ENCODE data around the gene CD52. TPM values are rescaled to one million over a fixed set of nuclear protein-coding genes. Genes with fewer than 3 reads are reported as not detected.
A peak's percentile ranks its signal among the peaks of the same experiment; 100 is the strongest.

Gene CD52
- total RNA-seq, 1 experiment from 2014 or later: not detected

- POLR2A ChIA-PET (ENCODE audit: low non-redundant PET): no interaction called here
- Histone ChIP-seq H3K27me3 (replicated peaks; ENCODE audit: insufficient read depth, low read depth, low read length, poor library complexity) (no peaks in the 10 kb centered on the region), H3K9me3 (ENCODE audit: low read depth, low read length, poor library complexity, severe bottlenecking) (no peaks in the 10 kb centered on the region), H3K36me3 (ENCODE audit: insufficient read depth, low read length, poor library complexity, severe bottlenecking) (peaks cover 24% of the 10 kb centered on the region), H3K4me3 (ENCODE audit: low read depth, low read length, poor library complexity, severe bottlenecking) (peak overlapping the region; percentile 72), H3K27ac (ENCODE audit: low read depth, low read length, poor library complexity, severe bottlenecking) (peak overlapping the region; percentile 71), H3K4me1 (ENCODE audit: insufficient read depth, low read length, poor library complexity, severe bottlenecking) (peaks cover 52% of the 10 kb centered on the region)
- no TSS peak for BruUV-seq (replicated peaks)
- no peak for DNase-seq (ENCODE audit: low spot score)
- TF ChIP-seq CTCF (conservative IDR thresholded peaks at IDR 0.05; ENCODE audit: low read depth, low read length) (no peak), EZH2 (IDR thresholded peaks at IDR 0.05; ENCODE audit: borderline replicate concordance, low read depth, low read length, poor library complexity, severe bottlenecking) (no peak)
- CTCF ChIA-PET: interaction anchor here (0.5 to 1.4 kb wide), 5 partner anchors 21 to 169 kb away, joined by 3 to 6 read pairs (median 4); partner anchors contain the start of gene CEP85
- intact Hi-C loops (cut with micrococcal nuclease; ENCODE audit: unreplicated experiment): loop anchor here (5.0 kb wide), 1 partner anchor 42 kb away; no protein-coding TSS in a partner anchor
Observed at GRCh38 chr1:26278724-26279455, 38.9 kb upstream of the CD52 start.

DNA sequence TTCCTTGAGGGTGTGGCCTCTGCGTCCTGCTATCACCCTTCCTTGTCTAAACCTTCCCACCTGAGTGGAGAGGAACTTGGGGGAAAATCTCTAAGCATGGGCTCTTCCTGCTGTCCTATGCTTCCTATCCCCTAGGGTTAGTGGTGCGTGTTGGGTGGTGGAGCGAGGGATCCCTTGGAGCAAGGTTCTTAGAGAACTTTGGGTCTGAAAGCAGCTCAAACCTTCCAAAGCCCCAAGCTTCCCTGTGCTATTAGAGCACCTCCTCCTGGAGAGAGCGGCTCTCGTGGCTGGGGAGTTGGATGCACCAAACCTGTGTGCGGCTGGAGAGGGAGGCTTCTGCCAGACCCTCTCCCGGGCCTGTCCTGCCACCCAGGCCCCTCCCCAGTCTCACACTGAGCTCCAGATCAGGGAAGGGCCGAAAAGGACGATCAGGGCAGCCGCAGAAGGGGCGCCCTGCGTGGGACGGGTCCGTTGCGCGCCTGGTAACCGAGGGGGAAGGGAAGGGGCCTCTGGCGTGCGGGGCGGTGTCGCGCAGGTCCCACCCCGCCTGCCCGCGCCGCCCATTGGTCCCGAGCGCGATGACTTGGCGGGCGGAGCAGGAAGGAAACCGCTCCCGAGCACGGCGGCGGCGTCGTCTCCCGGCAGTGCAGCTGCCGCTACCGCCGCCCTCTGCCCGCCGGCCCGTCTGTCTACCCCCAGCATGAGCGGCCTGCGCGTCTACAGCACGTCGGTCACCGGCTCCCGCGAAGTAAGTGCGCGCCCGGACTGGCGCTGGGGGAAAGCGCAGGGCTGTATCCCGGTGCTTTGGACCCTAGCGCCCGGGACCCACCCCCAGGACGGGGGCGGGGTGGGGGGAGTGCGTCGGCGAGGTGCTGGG, 38.1 kb upstream of the CD52 start, which contains the start of gene SH3BGRL3:
Gene SH3BGRL3, plus strand, starts transcription at position 631 of the 877 bp plus-strand sequence. Its CDS starts 70 bp downstream, at position 701.
- H3K9me3 ChIP-seq (ENCODE audit: low read depth, low read length, poor library complexity, severe bottlenecking): no peaks in the 10 kb centered on the region
- H3K4me1 ChIP-seq (ENCODE audit: insufficient read depth, low read length, poor library complexity, severe bottlenecking): peaks cover 57% of the 10 kb centered on the region
- POLR2A ChIA-PET (ENCODE audit: low non-redundant PET): interaction anchor here (0.6 kb wide), 1 partner anchor 111 kb away, joined by 9 read pairs; no protein-coding TSS in a partner anchor
- H3K27ac ChIP-seq (ENCODE audit: low read depth, low read length, poor library complexity, severe bottlenecking): peak within 1 kb of the TSS; percentile 71
- H3K27me3 ChIP-seq (replicated peaks; ENCODE audit: insufficient read depth, low read depth, low read length, poor library complexity): no peaks in the 10 kb centered on the region
- peak within 1 kb of the TSS; percentile 72 for H3K4me3 ChIP-seq (ENCODE audit: low read depth, low read length, poor library complexity, severe bottlenecking)
- H3K36me3 ChIP-seq (ENCODE audit: insufficient read depth, low read length, poor library complexity, severe bottlenecking): peaks cover 17% of the 10 kb centered on the region
- TF ChIP-seq EZH2 (IDR thresholded peaks at IDR 0.05; ENCODE audit: borderline replicate concordance, low read depth, low read length, poor library complexity, severe bottlenecking): no peak
- TF ChIP-seq CTCF (conservative IDR thresholded peaks at IDR 0.05; ENCODE audit: low read depth, low read length): peak; percentile 77
- intact Hi-C loops (cut with micrococcal nuclease; ENCODE audit: unreplicated experiment): loop anchor here (5.0 kb wide), 1 partner anchor 42 kb away; no protein-coding TSS in a partner anchor
- DNase-seq (ENCODE audit: low spot score): peak; percentile 90
- no TSS peak for BruUV-seq (replicated peaks)
- CTCF ChIA-PET: interaction anchor here (0.5 to 1.4 kb wide), 6 partner anchors 19 to 170 kb away, joined by 3 to 6 read pairs (median 4); partner anchors contain the start of gene CEP85

DNA sequence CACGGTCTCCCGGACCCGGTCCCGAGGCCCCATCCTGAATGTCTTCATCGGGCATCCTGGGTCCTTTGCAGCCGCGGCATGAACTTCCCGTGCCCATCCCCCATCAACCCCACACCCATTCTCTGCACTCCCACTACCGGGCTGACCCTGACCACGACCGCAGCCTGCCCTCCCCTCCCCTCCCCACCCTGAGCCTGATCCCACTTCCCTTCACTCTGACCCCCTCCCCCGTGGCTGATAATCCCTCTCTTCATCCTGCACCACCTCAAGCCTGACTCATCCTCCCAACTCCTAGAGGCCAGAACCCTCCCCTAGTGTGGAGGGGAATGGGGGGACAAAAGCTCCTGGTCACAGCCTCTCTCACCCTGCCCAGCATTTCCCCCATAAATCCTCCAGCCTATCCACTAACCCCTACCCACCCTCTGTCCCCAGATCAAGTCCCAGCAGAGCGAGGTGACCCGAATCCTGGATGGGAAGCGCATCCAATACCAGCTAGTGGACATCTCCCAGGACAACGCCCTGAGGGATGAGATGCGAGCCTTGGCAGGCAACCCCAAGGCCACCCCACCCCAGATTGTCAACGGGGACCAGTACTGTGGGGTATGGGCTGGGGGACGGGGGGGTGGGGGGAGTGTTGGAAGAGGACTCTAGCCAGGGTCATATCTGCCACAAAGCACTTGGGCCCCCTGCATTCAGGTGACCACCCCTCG, 37.3 kb upstream of the CD52 start:
- H3K4me3 ChIP-seq (ENCODE audit: low read depth, low read length, poor library complexity, severe bottlenecking): peak overlapping the region; percentile 72
- peak overlapping the region; percentile 71 for H3K27ac ChIP-seq (ENCODE audit: low read depth, low read length, poor library complexity, severe bottlenecking)
- H3K9me3 ChIP-seq (ENCODE audit: low read depth, low read length, poor library complexity, severe bottlenecking): no peaks in the 10 kb centered on the region
- no peaks in the 10 kb centered on the region for H3K27me3 ChIP-seq (replicated peaks; ENCODE audit: insufficient read depth, low read depth, low read length, poor library complexity)
- BruUV-seq (replicated peaks): no TSS peak
- intact Hi-C loops (cut with micrococcal nuclease; ENCODE audit: unreplicated experiment): no loop called here
- peak; percentile 27 for DNase-seq (ENCODE audit: low spot score)
- H3K4me1 ChIP-seq (ENCODE audit: insufficient read depth, low read length, poor library complexity, severe bottlenecking): peaks cover 56% of the 10 kb centered on the region
- H3K36me3 ChIP-seq (ENCODE audit: insufficient read depth, low read length, poor library complexity, severe bottlenecking): peaks cover 17% of the 10 kb centered on the region
- TF ChIP-seq CTCF (conservative IDR thresholded peaks at IDR 0.05; ENCODE audit: low read depth, low read length) (no peak), EZH2 (IDR thresholded peaks at IDR 0.05; ENCODE audit: borderline replicate concordance, low read depth, low read length, poor library complexity, severe bottlenecking) (no peak)
- ChIA-PET CTCF (interaction anchor here (0.6 to 1.4 kb wide), 3 partner anchors 46 to 112 kb away, joined by 3 to 6 read pairs (median 5); partner anchors contain the start of genes C1orf232 and CEP85), POLR2A (ENCODE audit: low non-redundant PET) (no interaction called here)

Data from A673 (cell line).